Prostate gland (tissue), 2 donors: ENCODE results near the gene MRPS27. TPM values are rescaled to one million over a fixed set of nuclear protein-coding genes. Genes with fewer than 3 reads are reported as not detected.

Experiments used
- DNase-seq: peaks from one replicate; pipeline ENCODE4 v3.0.0-alpha.2; 2019; ENCODE audit warnings: low spot score
- H3K27ac ChIP-seq, 2 donors: fragments of 200-600 bp; sonication (generic); 2 replicates each; pipeline ENCODE4 v1.5.1; 2017 to 2019
- H3K27me3 ChIP-seq: fragments of 200-600 bp; sonication (generic); replicated peaks from 2 replicates; pipeline ENCODE4 v1.5.1; 2019; ENCODE audit not compliant: insufficient read depth
- H3K36me3 ChIP-seq, 2 donors: fragments of 200-600 bp; sonication (generic); 1 replicate in 1 of 2; 2 replicates in 1 of 2; pipeline versions ENCODE4 v1.5.1 to v1.8.1; 2017 to 2019
- H3K4me1 ChIP-seq: fragments of 200-600 bp; sonication (generic); replicated peaks from 2 replicates; pipeline ENCODE4 v1.5.1; 2019
- H3K4me3 ChIP-seq, 2 donors: fragments of 200-600 bp; sonication (generic); 2 replicates each; pipeline ENCODE4 v1.5.1; 2017 to 2019
- H3K9me3 ChIP-seq: fragments of 200-600 bp; sonication (generic); 2 replicates; pipeline ENCODE4 v1.5.1; 2017
- POLR2A ChIP-seq: fragments of 450-650 bp; IDR thresholded peaks from one replicate; pipeline ENCODE4 v1.6.1; 2016; ENCODE audit warnings: antibody characterized with exemption, mild to moderate bottlenecking
- POLR2AphosphoS5 ChIP-seq: sonication (generic); formaldehyde crosslinking; IDR thresholded peaks from one replicate; pipeline ENCODE4 v1.6.1; 2017; ENCODE audit warnings: antibody characterized with exemption
- WGBS: methylation state at CpG from one replicate; pipeline ENCODE4 v1.1.5; 2018; 5-methylcytosine and 5-hydroxymethylcytosine counted together
- intact Hi-C: fragments of 100-400 bp; cut with DNase I; formaldehyde crosslinking; loops from one replicate; pipeline ENCODE4 v1.14.2; 2022
- total RNA-seq, 2 donors: library from RNA; depleted of rRNA; stranded (reverse); fragments of >200 nt; gene quantifications; one replicate each; pipeline ENCODE4 v1.1.0, GENCODE V29; 2016
- TF ChIP-seq, protein P1 (sequence below), 4 experiments: fragments of 200-600 bp in 2 of 4; fragments of 450-650 bp in 2 of 4; sonication (generic) in 2 of 4; IDR thresholded peaks; 1 replicate in 3 of 4; 2 replicates in 1 of 4; pipeline ENCODE4 v1.5.1; 2016 to 2019; ENCODE audit warnings: antibody characterized with exemption in 4 of 4, mild to moderate bottlenecking in 2 of 4, moderate library complexity in 2 of 4

The MRPS27 gene
- total RNA-seq, 2 donors from 2014 or later, result 43.3 to 51.1 TPM

DNA sequence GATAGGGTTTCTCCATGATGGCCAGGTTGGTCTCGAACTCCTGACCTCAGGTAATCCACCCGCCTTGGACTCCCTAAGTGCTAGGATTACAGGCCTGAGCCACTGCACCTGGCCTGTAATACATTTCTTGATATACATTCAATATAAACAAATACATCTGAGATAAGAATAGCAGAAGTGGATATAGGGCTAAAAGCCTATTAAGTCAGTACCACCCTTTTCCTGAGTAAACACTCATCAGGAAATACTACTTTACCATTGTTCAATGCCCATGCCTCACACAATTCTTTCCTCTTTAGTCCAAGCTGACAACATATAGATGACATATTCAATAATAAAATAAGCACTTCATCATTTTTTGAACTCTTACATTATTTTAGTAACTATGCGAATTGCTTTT is 64.8 kb downstream of the MRPS27 start:
- DNase-seq, result no peak
- intact Hi-C loops, result no loop called here
- no peak overlapping the region for H3K27ac ChIP-seq
- H3K36me3 ChIP-seq, result no peaks in the 10 kb centered on the region
- no peak overlapping the region for H3K4me3 ChIP-seq
- H3K9me3 ChIP-seq, result no peaks in the 10 kb centered on the region
- H3K27me3 ChIP-seq, result no peaks in the 10 kb centered on the region
- H3K4me1 ChIP-seq, result no peaks in the 10 kb centered on the region
- TF ChIP-seq POLR2A, result no peak
- TF ChIP-seq POLR2AphosphoS5, result no peak
- TF ChIP-seq, protein P1, sequence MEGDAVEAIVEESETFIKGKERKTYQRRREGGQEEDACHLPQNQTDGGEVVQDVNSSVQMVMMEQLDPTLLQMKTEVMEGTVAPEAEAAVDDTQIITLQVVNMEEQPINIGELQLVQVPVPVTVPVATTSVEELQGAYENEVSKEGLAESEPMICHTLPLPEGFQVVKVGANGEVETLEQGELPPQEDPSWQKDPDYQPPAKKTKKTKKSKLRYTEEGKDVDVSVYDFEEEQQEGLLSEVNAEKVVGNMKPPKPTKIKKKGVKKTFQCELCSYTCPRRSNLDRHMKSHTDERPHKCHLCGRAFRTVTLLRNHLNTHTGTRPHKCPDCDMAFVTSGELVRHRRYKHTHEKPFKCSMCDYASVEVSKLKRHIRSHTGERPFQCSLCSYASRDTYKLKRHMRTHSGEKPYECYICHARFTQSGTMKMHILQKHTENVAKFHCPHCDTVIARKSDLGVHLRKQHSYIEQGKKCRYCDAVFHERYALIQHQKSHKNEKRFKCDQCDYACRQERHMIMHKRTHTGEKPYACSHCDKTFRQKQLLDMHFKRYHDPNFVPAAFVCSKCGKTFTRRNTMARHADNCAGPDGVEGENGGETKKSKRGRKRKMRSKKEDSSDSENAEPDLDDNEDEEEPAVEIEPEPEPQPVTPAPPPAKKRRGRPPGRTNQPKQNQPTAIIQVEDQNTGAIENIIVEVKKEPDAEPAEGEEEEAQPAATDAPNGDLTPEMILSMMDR (IDR thresholded peaks at IDR 0.05), result no peak
- WGBS, result 89% methylated on average over 3 of the region's 3 CpGs

DNA sequence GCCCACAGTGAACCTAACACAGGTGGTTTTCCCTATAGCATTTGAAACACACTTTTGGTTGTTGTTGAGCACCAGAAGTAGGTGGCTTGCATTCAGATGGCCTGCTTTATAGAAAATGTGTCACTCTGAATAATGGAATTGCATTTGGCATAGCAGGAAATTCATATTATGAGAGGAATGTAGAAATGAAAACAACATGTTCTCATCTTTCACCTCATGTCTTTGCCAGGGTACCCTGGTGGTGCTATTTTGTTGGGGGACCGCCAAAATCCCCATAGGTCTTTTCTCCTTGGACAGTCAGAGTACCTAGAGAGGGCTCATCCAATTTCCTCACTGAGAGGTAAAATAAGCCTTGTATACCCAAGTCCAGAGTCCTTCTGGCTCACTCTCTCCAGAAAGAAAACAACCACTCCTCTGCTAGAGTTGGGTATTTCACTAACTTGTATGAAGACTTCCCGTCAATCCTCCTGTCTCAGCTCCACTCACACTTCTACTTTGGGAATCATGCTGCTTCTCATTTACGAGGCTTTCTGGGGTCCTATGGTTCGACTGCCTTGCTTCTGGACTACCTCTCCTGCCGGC is 67.4 kb downstream of the MRPS27 start:
- WGBS, result 96% methylated on average over 5 of the region's 5 CpGs
- Histone ChIP-seq H3K4me3 (no peak overlapping the region), H3K27me3 (no peaks in the 10 kb centered on the region), H3K4me1 (no peaks in the 10 kb centered on the region), H3K27ac (no peak overlapping the region), H3K9me3 (no peaks in the 10 kb centered on the region), H3K36me3 (no peaks in the 10 kb centered on the region)
- no peak for DNase-seq
- intact Hi-C loops, result no loop called here
- no peak for TF ChIP-seq POLR2A
- TF ChIP-seq, protein P1 (IDR thresholded peaks at IDR 0.05), result no peak
- no peak for TF ChIP-seq POLR2AphosphoS5

DNA sequence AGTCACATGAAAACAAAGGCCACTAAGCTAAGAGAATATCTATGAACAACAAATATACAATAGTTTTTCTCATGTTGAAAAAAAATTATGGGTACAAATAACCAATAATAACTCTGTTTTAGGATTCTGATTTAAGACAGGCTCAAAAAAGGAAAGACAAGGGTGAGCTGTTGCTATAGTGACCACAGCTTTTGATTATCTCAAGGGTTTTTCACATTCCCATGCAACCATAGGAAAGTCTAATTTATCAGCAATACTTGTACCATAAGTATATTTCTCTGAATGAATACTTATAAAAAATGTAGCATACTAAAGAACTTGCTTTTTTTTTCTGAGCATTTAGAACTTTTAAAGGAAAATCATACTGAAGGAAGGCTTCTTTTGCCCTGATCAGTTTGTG is 68.0 kb downstream of the MRPS27 start:
- Histone ChIP-seq H3K9me3 (no peaks in the 10 kb centered on the region), H3K27me3 (no peaks in the 10 kb centered on the region), H3K4me1 (no peaks in the 10 kb centered on the region), H3K4me3 (no peak overlapping the region), H3K27ac (no peak overlapping the region), H3K36me3 (no peaks in the 10 kb centered on the region)
- DNase-seq, result no peak
- intact Hi-C loops, result no loop called here
- TF ChIP-seq POLR2A, result no peak
- TF ChIP-seq POLR2AphosphoS5, result no peak
- TF ChIP-seq, protein P1 (IDR thresholded peaks at IDR 0.05), result no peak

DNA sequence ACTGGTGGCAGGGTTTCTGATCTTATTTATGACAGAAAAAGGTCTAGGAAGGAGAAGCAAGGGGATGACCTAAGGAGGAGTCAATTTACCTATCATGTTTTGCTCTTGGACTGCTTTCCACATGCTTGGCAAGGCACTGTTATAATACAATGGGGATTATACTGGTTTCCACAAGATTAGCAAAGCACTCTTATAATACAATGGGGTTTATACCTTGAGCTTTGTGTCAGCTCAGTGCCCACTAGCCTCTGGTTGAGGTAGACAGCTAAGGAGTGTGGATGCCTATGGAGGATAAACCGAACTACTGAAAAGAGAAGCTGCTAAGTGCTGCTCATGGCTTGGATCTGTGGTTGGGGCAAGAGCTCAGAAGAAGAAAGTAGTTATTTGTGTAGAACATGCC is 68.7 kb downstream of the MRPS27 start:
- no peaks in the 10 kb centered on the region for H3K36me3 ChIP-seq
- intact Hi-C loops, result no loop called here
- no peak overlapping the region for H3K27ac ChIP-seq
- TF ChIP-seq POLR2AphosphoS5 (no peak), POLR2A (no peak)
- TF ChIP-seq, protein P1 (IDR thresholded peaks at IDR 0.05), result no peak
- H3K4me3 ChIP-seq, result no peak overlapping the region
- 100% methylated on average over 1 of the region's 1 CpG for WGBS
- no peaks in the 10 kb centered on the region for H3K9me3 ChIP-seq
- H3K4me1 ChIP-seq, result no peaks in the 10 kb centered on the region
- no peaks in the 10 kb centered on the region for H3K27me3 ChIP-seq
- DNase-seq, result no peak

DNA sequence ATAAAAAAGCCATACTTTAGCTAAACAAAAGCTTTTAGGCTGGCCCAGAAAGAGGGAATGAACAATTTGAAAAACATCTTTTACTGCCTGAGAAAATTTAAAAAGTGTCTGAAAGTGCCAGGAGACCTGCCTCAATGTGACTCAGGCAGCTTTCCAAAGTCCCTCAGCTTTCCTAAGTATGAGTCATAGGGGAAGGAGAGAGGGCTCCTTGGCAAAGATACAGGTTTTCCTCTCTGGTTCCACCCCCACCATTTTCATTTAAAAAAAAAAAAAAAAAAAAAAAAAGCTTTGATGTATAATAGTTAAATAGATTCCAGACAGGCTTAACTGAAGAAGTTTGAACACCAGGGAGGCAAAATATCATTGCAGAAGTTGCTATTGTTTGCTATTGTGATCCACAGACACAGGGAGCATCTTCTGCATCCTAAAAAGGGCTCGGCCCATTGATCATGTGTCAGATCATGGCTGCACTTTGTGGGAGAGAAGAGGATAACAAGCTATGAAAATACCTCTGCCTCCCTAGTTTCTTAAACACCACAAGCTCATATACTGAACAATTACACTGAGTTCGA is 71.5 kb downstream of the MRPS27 start:
- intact Hi-C loops, result loop anchor here (10.0 kb wide), 1 partner anchor 56 kb away; no protein-coding TSS in a partner anchor
- peak; percentile 74 for DNase-seq
- no peaks in the 10 kb centered on the region for H3K36me3 ChIP-seq
- no peak overlapping the region for H3K4me3 ChIP-seq
- H3K27ac ChIP-seq, result peak overlapping the region; percentile 6 to 58
- peak; percentile 44 for TF ChIP-seq POLR2AphosphoS5
- TF ChIP-seq POLR2A, result no peak
- TF ChIP-seq, protein P1 (IDR thresholded peaks at IDR 0.05), result no peak
- H3K27me3 ChIP-seq, result no peaks in the 10 kb centered on the region
- H3K4me1 ChIP-seq, result no peaks in the 10 kb centered on the region
- no peaks in the 10 kb centered on the region for H3K9me3 ChIP-seq
- WGBS, result 24% methylated on average over 2 of the region's 2 CpGs
